ENCODE measurements around the gene ZNF775. TPM values are rescaled to one million over a fixed set of nuclear protein-coding genes. Genes with fewer than 3 reads are reported as not detected.

The ZNF775 gene
- total and polyA plus RNA-seq, 5 experiments from 2014 or later = 1.5 to 7.6 (median 5.6) TPM

- POLR2A ChIA-PET = interaction anchor here (1.1 kb wide), 1 partner anchor 15 kb away, joined by 3 read pairs; the partner anchor contains the start of genes ACTR3C and LRRC61
- H3K27me3 Mint-ChIP-seq = peaks cover 4 to 37% (median 19%) of the 10 kb centered on the region in 5 donors
Measured at GRCh38 chr7:150338166-150338829, 40.8 kb upstream of the ZNF775 start.

GRCh38 chr7:150339409-150339809 is 39.7 kb upstream of the ZNF775 start:
- ATAC-seq = no peak
- Mint-ChIP-seq H3K27me3 (peaks cover 4 to 41% (median 25%) of the 10 kb centered on the region in 5 donors), H3K36me3 (peaks cover 12 to 27% (median 19%) of the 10 kb centered on the region in 3 donors), H3K4me3 (peak overlapping the region in 2 of 10 donors; percentile 19 to 41), H3K4me1 (peaks cover 7 to 33% (median 15%) of the 10 kb centered on the region in 4 donors), H3K27ac (no peak overlapping the region), H3K9me3 (peaks cover 0 to 11% (median 4%) of the 10 kb centered on the region in 9 donors)
- DNase-seq = peak in 1 of 10 donors; percentile 45
- POLR2A ChIA-PET = no interaction called here

More at GRCh38 chr7:150338166-150338829, 40.8 kb upstream of the ZNF775 start:
- DNase-seq (no peak), ATAC-seq (no peak)
- Mint-ChIP-seq H3K9me3 (peaks cover 0 to 3% (median 0%) of the 10 kb centered on the region in 9 donors), H3K27ac (peak overlapping the region in 1 of 10 donors; percentile 34), H3K4me1 (peaks cover 7 to 33% (median 15%) of the 10 kb centered on the region in 4 donors), H3K36me3 (peaks cover 4 to 27% (median 14%) of the 10 kb centered on the region in 3 donors), H3K4me3 (no peak overlapping the region)

GRCh38 chr7:150340024-150340749 is 38.9 kb upstream of the ZNF775 start:
- peak; percentile 71 to 88 for ATAC-seq
- H3K36me3 Mint-ChIP-seq = peaks cover 12 to 27% (median 19%) of the 10 kb centered on the region in 3 donors
- peaks cover 7 to 33% (median 14%) of the 10 kb centered on the region in 4 donors for H3K4me1 Mint-ChIP-seq
- POLR2A ChIA-PET = interaction anchor here (1.3 kb wide), 1 partner anchor 18 kb away, joined by 3 read pairs; no protein-coding TSS in a partner anchor
- H3K27ac Mint-ChIP-seq = peak overlapping the region in 1 of 10 donors; percentile 5
- H3K9me3 Mint-ChIP-seq = peaks cover 0 to 14% (median 4%) of the 10 kb centered on the region in 9 donors
- peak in 3 of 10 donors; percentile 23 to 48 (median 26) for DNase-seq
- H3K4me3 Mint-ChIP-seq = peak overlapping the region in 4 of 10 donors; percentile 46 to 63 (median 50)
- peaks cover 4 to 41% (median 25%) of the 10 kb centered on the region in 5 donors for H3K27me3 Mint-ChIP-seq

GRCh38 chr7:150340875-150341262 is 38.3 kb upstream of the ZNF775 start:
- peaks cover 12 to 26% (median 19%) of the 10 kb centered on the region in 3 donors for H3K36me3 Mint-ChIP-seq
- peak; percentile 12 to 22 for ATAC-seq
- H3K27ac Mint-ChIP-seq = no peak overlapping the region
- peaks cover 0 to 14% (median 4%) of the 10 kb centered on the region in 9 donors for H3K9me3 Mint-ChIP-seq
- H3K4me1 Mint-ChIP-seq = peaks cover 7 to 33% (median 13%) of the 10 kb centered on the region in 4 donors
- POLR2A ChIA-PET = interaction anchor here (1.3 kb wide), 1 partner anchor 19 kb away, joined by 3 read pairs; no protein-coding TSS in a partner anchor
- peak overlapping the region in 5 of 10 donors; percentile 40 to 63 (median 58) for H3K4me3 Mint-ChIP-seq
- peak in 1 of 10 donors; percentile 38 for DNase-seq
- H3K27me3 Mint-ChIP-seq = peaks cover 4 to 41% (median 25%) of the 10 kb centered on the region in 5 donors

- no peak for DNase-seq
- H3K4me3 Mint-ChIP-seq = peak within 1 kb of the TSS in 7 of 10 donors; percentile 38 to 63 (median 55)
- peaks cover 4 to 41% (median 25%) of the 10 kb centered on the region in 5 donors for H3K27me3 Mint-ChIP-seq
- peak within 1 kb of the TSS in 2 of 10 donors; percentile 24 to 65 for H3K27ac Mint-ChIP-seq
- peaks cover 7 to 33% (median 15%) of the 10 kb centered on the region in 4 donors for H3K4me1 Mint-ChIP-seq
- peaks cover 12 to 25% (median 19%) of the 10 kb centered on the region in 3 donors for H3K36me3 Mint-ChIP-seq
- no peak for ATAC-seq
- H3K9me3 Mint-ChIP-seq = peaks cover 0 to 14% (median 4%) of the 10 kb centered on the region in 9 donors
- POLR2A ChIA-PET = interaction anchor here (1.3 kb wide), 1 partner anchor 20 kb away, joined by 3 read pairs; no protein-coding TSS in a partner anchor
Measured at GRCh38 chr7:150341263-150342120, 37.6 kb upstream of the ZNF775 start, which contains the start of gene RARRES2. RARRES2 (minus strand) TSS chr7:150341629; CDS start chr7:150340609, 1,020 bp downstream.

- Mint-ChIP-seq H3K27me3 (peaks cover 4 to 41% (median 25%) of the 10 kb centered on the region in 5 donors), H3K27ac (peak overlapping the region in 2 of 10 donors; percentile 24 to 65), H3K36me3 (peaks cover 12 to 19% (median 19%) of the 10 kb centered on the region in 3 donors), H3K4me1 (peaks cover 7 to 33% (median 15%) of the 10 kb centered on the region in 4 donors), H3K9me3 (peaks cover 0 to 14% (median 4%) of the 10 kb centered on the region in 9 donors), H3K4me3 (peak overlapping the region in 4 of 10 donors; percentile 42 to 60 (median 48))
- ATAC-seq (no peak), DNase-seq (no peak)
- POLR2A ChIA-PET = no interaction called here
Measured at GRCh38 chr7:150342121-150342408, 37.1 kb upstream of the ZNF775 start.

GRCh38 chr7:150343225-150343624 is 35.9 kb upstream of the ZNF775 start:
- Mint-ChIP-seq H3K4me3 (no peak overlapping the region), H3K27me3 (peaks cover 4 to 41% (median 25%) of the 10 kb centered on the region in 5 donors), H3K9me3 (peaks cover 0 to 14% (median 4%) of the 10 kb centered on the region in 9 donors), H3K27ac (peak overlapping the region in 1 of 10 donors; percentile 40), H3K4me1 (peaks cover 7 to 27% (median 14%) of the 10 kb centered on the region in 4 donors), H3K36me3 (peaks cover 11 to 13% (median 12%) of the 10 kb centered on the region in 3 donors)
- POLR2A ChIA-PET = no interaction called here
- no peak for ATAC-seq
- no peak for DNase-seq

GRCh38 chr7:150344299-150344698 is 34.8 kb upstream of the ZNF775 start:
- Mint-ChIP-seq H3K27ac (no peak overlapping the region), H3K36me3 (peaks cover 6 to 13% (median 12%) of the 10 kb centered on the region in 3 donors), H3K27me3 (peaks cover 4 to 41% (median 25%) of the 10 kb centered on the region in 5 donors), H3K4me1 (peaks cover 5 to 21% (median 13%) of the 10 kb centered on the region in 4 donors), H3K9me3 (peaks cover 0 to 14% (median 4%) of the 10 kb centered on the region in 9 donors), H3K4me3 (no peak overlapping the region)
- POLR2A ChIA-PET = no interaction called here
- DNase-seq (no peak), ATAC-seq (no peak)

- Mint-ChIP-seq H3K36me3 (peaks cover 3 to 13% (median 12%) of the 10 kb centered on the region in 3 donors), H3K27ac (no peak overlapping the region), H3K4me3 (no peak overlapping the region), H3K4me1 (peaks cover 5 to 13% (median 10%) of the 10 kb centered on the region in 4 donors), H3K9me3 (peaks cover 0 to 14% (median 4%) of the 10 kb centered on the region in 9 donors), H3K27me3 (peaks cover 4 to 36% (median 22%) of the 10 kb centered on the region in 5 donors)
- no peak for DNase-seq
- ATAC-seq = no peak
- POLR2A ChIA-PET = no interaction called here
Measured at GRCh38 chr7:150345012-150345411, 34.1 kb upstream of the ZNF775 start.

- DNase-seq (no peak), ATAC-seq (no peak)
- Mint-ChIP-seq H3K4me1 (peaks cover 0 to 6% (median 3%) of the 10 kb centered on the region in 4 donors), H3K9me3 (peaks cover 0 to 14% (median 4%) of the 10 kb centered on the region in 9 donors), H3K27me3 (peaks cover 3 to 23% (median 17%) of the 10 kb centered on the region in 5 donors), H3K36me3 (peaks cover 2 to 12% (median 12%) of the 10 kb centered on the region in 3 donors), H3K27ac (no peak overlapping the region), H3K4me3 (no peak overlapping the region)
- POLR2A ChIA-PET = no interaction called here
Measured at GRCh38 chr7:150346922-150347321, 32.2 kb upstream of the ZNF775 start.

- no peak for DNase-seq
- POLR2A ChIA-PET = interaction anchor here (0.6 kb wide), 1 partner anchor 15 kb away, joined by 4 read pairs; no protein-coding TSS in a partner anchor
- peaks cover 0 to 5% (median 2%) of the 10 kb centered on the region in 4 donors for H3K4me1 Mint-ChIP-seq
- no peaks in the 10 kb centered on the region for H3K36me3 Mint-ChIP-seq
- H3K27me3 Mint-ChIP-seq = peaks cover 0 to 4% (median 0%) of the 10 kb centered on the region in 5 donors
- ATAC-seq = no peak
- no peak overlapping the region for H3K4me3 Mint-ChIP-seq
- H3K27ac Mint-ChIP-seq = no peak overlapping the region
- no peaks in the 10 kb centered on the region for H3K9me3 Mint-ChIP-seq
Measured at GRCh38 chr7:150351587-150352194, 27.4 kb upstream of the ZNF775 start.
